ENCODE measurements around the gene EFCAB8. TPM values are rescaled to one million over a fixed set of nuclear protein-coding genes. Genes with fewer than 3 reads are reported as not detected.

EFCAB8 gene
- total RNA-seq, 1 donor from 2014 or later, result 0.32 TPM

- no peak for TF ChIP-seq CTCF (IDR thresholded peaks at IDR 0.05)
- DNase-seq (ENCODE audit: low spot score), result no peak
- Mint-ChIP-seq H3K36me3 (ENCODE audit: low read depth) (peaks cover 40% of the 10 kb centered on the region), H3K27me3 (ENCODE audit: low read depth) (no peaks in the 10 kb centered on the region), H3K4me3 (ENCODE audit: unreplicated experiment) (no peak overlapping the region), H3K27ac (ENCODE audit: unreplicated experiment) (no peak overlapping the region), H3K9me3 (ENCODE audit: low read depth) (no peaks in the 10 kb centered on the region), H3K4me1 (ENCODE audit: low read depth) (peaks cover 15% of the 10 kb centered on the region)
Observed at GRCh38 chr20:32834972-32835371, 23.8 kb upstream of the EFCAB8 start.

GRCh38 chr20:32837157-32837556 is 21.6 kb upstream of the EFCAB8 start:
- H3K27me3 Mint-ChIP-seq (ENCODE audit: low read depth), result no peaks in the 10 kb centered on the region
- H3K27ac Mint-ChIP-seq (ENCODE audit: unreplicated experiment), result no peak overlapping the region
- peaks cover 6% of the 10 kb centered on the region for H3K4me1 Mint-ChIP-seq (ENCODE audit: low read depth)
- no peak overlapping the region for H3K4me3 Mint-ChIP-seq (ENCODE audit: unreplicated experiment)
- no peak for DNase-seq (ENCODE audit: low spot score)
- no peaks in the 10 kb centered on the region for H3K9me3 Mint-ChIP-seq (ENCODE audit: low read depth)
- peaks cover 42% of the 10 kb centered on the region for H3K36me3 Mint-ChIP-seq (ENCODE audit: low read depth)
- no peak for TF ChIP-seq CTCF (IDR thresholded peaks at IDR 0.05)

GRCh38 chr20:32839227-32839981 is 19.3 kb upstream of the EFCAB8 start:
- DNase-seq (ENCODE audit: low spot score), result no peak
- H3K27ac Mint-ChIP-seq (ENCODE audit: unreplicated experiment), result no peak overlapping the region
- no peaks in the 10 kb centered on the region for H3K4me1 Mint-ChIP-seq (ENCODE audit: low read depth)
- H3K9me3 Mint-ChIP-seq (ENCODE audit: low read depth), result no peaks in the 10 kb centered on the region
- no peak for TF ChIP-seq CTCF (IDR thresholded peaks at IDR 0.05)
- no peak overlapping the region for H3K4me3 Mint-ChIP-seq (ENCODE audit: unreplicated experiment)
- peaks cover 47% of the 10 kb centered on the region for H3K36me3 Mint-ChIP-seq (ENCODE audit: low read depth)
- no peaks in the 10 kb centered on the region for H3K27me3 Mint-ChIP-seq (ENCODE audit: low read depth)

- no peak overlapping the region for H3K27ac Mint-ChIP-seq (ENCODE audit: unreplicated experiment)
- H3K4me3 Mint-ChIP-seq (ENCODE audit: unreplicated experiment), result no peak overlapping the region
- no peaks in the 10 kb centered on the region for H3K4me1 Mint-ChIP-seq (ENCODE audit: low read depth)
- no peaks in the 10 kb centered on the region for H3K27me3 Mint-ChIP-seq (ENCODE audit: low read depth)
- no peak for TF ChIP-seq CTCF (IDR thresholded peaks at IDR 0.05)
- no peak for DNase-seq (ENCODE audit: low spot score)
- peaks cover 49% of the 10 kb centered on the region for H3K36me3 Mint-ChIP-seq (ENCODE audit: low read depth)
- H3K9me3 Mint-ChIP-seq (ENCODE audit: low read depth), result no peaks in the 10 kb centered on the region
Observed at GRCh38 chr20:32839982-32840285, 18.8 kb upstream of the EFCAB8 start.

GRCh38 chr20:32841174-32841573 is 17.5 kb upstream of the EFCAB8 start:
- peaks cover 51% of the 10 kb centered on the region for H3K36me3 Mint-ChIP-seq (ENCODE audit: low read depth)
- TF ChIP-seq CTCF (IDR thresholded peaks at IDR 0.05), result no peak
- no peaks in the 10 kb centered on the region for H3K9me3 Mint-ChIP-seq (ENCODE audit: low read depth)
- H3K27me3 Mint-ChIP-seq (ENCODE audit: low read depth), result no peaks in the 10 kb centered on the region
- H3K4me1 Mint-ChIP-seq (ENCODE audit: low read depth), result no peaks in the 10 kb centered on the region
- no peak overlapping the region for H3K4me3 Mint-ChIP-seq (ENCODE audit: unreplicated experiment)
- DNase-seq (ENCODE audit: low spot score), result no peak
- no peak overlapping the region for H3K27ac Mint-ChIP-seq (ENCODE audit: unreplicated experiment)
